IMR-90 (cell line): ENCODE data around the gene RAB36. TPM values are rescaled to one million over a fixed set of nuclear protein-coding genes. Genes with fewer than 3 reads are reported as not detected.

ENCODE experiments used
- ATAC-seq: fragments of 200-7000 bp; cut with Tn5 transposase; 2 replicates; pipeline ENCODE4 v1.9.1; 2020; ENCODE audit warnings: low read depth, mild to moderate bottlenecking, moderate library complexity
- BruUV-seq: library from RNA; stranded (reverse); fragments of 400-500 nt; replicated peaks from 2 replicates; lab custom pipeline; 2021; lab: Mats Ljungman, UMichigan
- CTCF ChIA-PET: fragments of 300-600 bp; formaldehyde crosslinking; extraction: SDS; loops from one replicate; lab custom pipeline; 2021; ENCODE audit warnings: antibody characterized with exemption; lab: Yijun Ruan, JAX
- POLR2A ChIA-PET: fragments of 300-600 bp; sonication (Branson Sonifier 250); formaldehyde crosslinking; loops from one replicate; lab custom pipeline; 2022; ENCODE audit warnings: antibody characterized with exemption; ENCODE audit not compliant: unreplicated experiment; lab: Charles Lee
- DNase-seq: peaks from one replicate; pipeline ENCODE4 v3.0.0; 2013
- H2AFZ ChIP-seq: replicated peaks from 2 replicates; pipeline ENCODE3; 2013; ENCODE audit warnings: low read length, mild to moderate bottlenecking; ENCODE audit not compliant: poor library complexity
- H2AK5ac ChIP-seq: 2 replicates; pipeline ENCODE4 v1.6.1; 2013; ENCODE audit warnings: low read depth, low read length, inconsistent platforms
- H2AK9ac ChIP-seq: replicated peaks from 2 replicates; pipeline ENCODE3; 2013; ENCODE audit warnings: mild to moderate bottlenecking, low read depth, low read length, moderate library complexity; ENCODE audit not compliant: poor library complexity
- H2BK120ac ChIP-seq: 2 replicates; pipeline ENCODE4 v1.6.1; 2013; ENCODE audit warnings: low read depth, low read length, inconsistent platforms
- H2BK15ac ChIP-seq: 3 replicates; pipeline ENCODE4 v1.6.1; 2013; ENCODE audit warnings: low read depth, low read length, inconsistent platforms
- H2BK20ac ChIP-seq: 2 replicates; pipeline ENCODE4 v1.6.1; 2013; ENCODE audit warnings: low read depth, mild to moderate bottlenecking, inconsistent platforms, low read length, moderate library complexity
- H2BK5ac ChIP-seq: 2 replicates; pipeline ENCODE4 v1.6.1; 2013; ENCODE audit warnings: mild to moderate bottlenecking, low read depth, low read length, inconsistent platforms; ENCODE audit not compliant: poor library complexity, severe bottlenecking
- H3K14ac ChIP-seq: replicated peaks from 2 replicates; pipeline ENCODE4 v1.6.1; 2013; ENCODE audit warnings: low read depth, low read length, inconsistent platforms
- H3K18ac ChIP-seq: 2 replicates; pipeline ENCODE4 v1.6.1; 2013; ENCODE audit warnings: low read depth, low read length, control low read depth
- H3K23ac ChIP-seq: 2 replicates; pipeline ENCODE4 v1.6.1; 2013; ENCODE audit warnings: low read depth, low read length, inconsistent platforms
- H3K27ac ChIP-seq: 2 replicates; pipeline ENCODE4 v1.5.1; 2013; ENCODE audit warnings: mild to moderate bottlenecking, control low read depth, low read length; ENCODE audit not compliant: insufficient read depth
- H3K27me3 ChIP-seq: 2 replicates; pipeline ENCODE4 v1.6.1; 2013; ENCODE audit warnings: low read length; ENCODE audit not compliant: control insufficient read depth, insufficient read depth
- H3K36me3 ChIP-seq: 2 replicates; pipeline ENCODE4 v1.6.1; 2013; ENCODE audit warnings: low read length, mixed read lengths; ENCODE audit not compliant: control insufficient read depth, insufficient read depth
- H3K4ac ChIP-seq: 2 replicates; pipeline ENCODE4 v1.6.1; 2013; ENCODE audit warnings: low read depth, low read length, inconsistent platforms
- H3K4me1 ChIP-seq: 2 replicates; pipeline ENCODE4 v1.6.1; 2013; ENCODE audit warnings: low read length, mixed read lengths; ENCODE audit not compliant: control insufficient read depth, insufficient read depth
- H3K4me2 ChIP-seq: 2 replicates; pipeline ENCODE4 v1.6.1; 2013; ENCODE audit warnings: low read depth, mild to moderate bottlenecking, control low read depth, low read length, moderate library complexity
- H3K4me3 ChIP-seq: 2 replicates; pipeline ENCODE4 v1.5.1; 2013; ENCODE audit warnings: low read depth, mild to moderate bottlenecking, control low read depth, low read length, moderate library complexity; ENCODE audit not compliant: insufficient read depth
- H3K56ac ChIP-seq: 2 replicates; pipeline ENCODE4 v1.6.1; 2013; ENCODE audit warnings: low read length, inconsistent platforms; ENCODE audit not compliant: insufficient read depth; ENCODE audit errors: extremely low read depth
- H3K79me1 ChIP-seq, 2 experiments: 2 replicates each; pipeline ENCODE4 v1.6.1; 2013; ENCODE audit warnings: low read length in 2 of 2, inconsistent platforms in 1 of 2, low read depth in 1 of 2
- H3K9ac ChIP-seq: 2 replicates; pipeline ENCODE4 v1.6.1; 2013; ENCODE audit warnings: low read depth, low read length, control low read depth
- H3K9me1 ChIP-seq: 2 replicates; pipeline ENCODE4 v1.6.1; 2013; ENCODE audit warnings: low read length, inconsistent platforms; ENCODE audit not compliant: insufficient read depth
- H3K9me3 ChIP-seq: 2 replicates; pipeline ENCODE4 v1.6.1; 2013; ENCODE audit warnings: low read length; ENCODE audit not compliant: control insufficient read depth, insufficient read depth
- H4K20me1 ChIP-seq: 2 replicates; pipeline ENCODE4 v1.6.1; 2013; ENCODE audit warnings: low read length, inconsistent platforms; ENCODE audit not compliant: insufficient read depth
- H4K5ac ChIP-seq: 2 replicates; pipeline ENCODE4 v1.6.1; 2013; ENCODE audit warnings: mild to moderate bottlenecking, low read depth, low read length, control low read depth
- H4K8ac ChIP-seq, 2 experiments: 2 replicates each; pipeline ENCODE4 v1.6.1; 2013; ENCODE audit warnings: low read depth in 2 of 2, low read length in 2 of 2, control low read depth in 1 of 2, inconsistent platforms in 1 of 2
- H4K91ac ChIP-seq: 2 replicates; pipeline ENCODE4 v1.6.1; 2013; ENCODE audit warnings: low read depth, low read length, inconsistent platforms; ENCODE audit not compliant: insufficient read depth
- BHLHE40 ChIP-seq: fragments of 150-350 bp; IDR thresholded peaks from 2 replicates; pipeline ENCODE4 v1.6.1; 2016; ENCODE audit warnings: mild to moderate bottlenecking, low read depth, low read length
- CEBPB ChIP-seq: IDR thresholded peaks from 2 replicates; pipeline ENCODE4 v1.6.1; 2012; ENCODE audit warnings: low read depth, low read length, improper control_type of control experiment
- CHD1 ChIP-seq: IDR thresholded peaks from 2 replicates; pipeline ENCODE4 v1.6.1; 2012; ENCODE audit warnings: low read depth, low read length, improper control_type of control experiment
- CTCF ChIP-seq: conservative IDR thresholded peaks from 2 replicates; pipeline ENCODE4 v1.5.1; 2012; ENCODE audit warnings: mild to moderate bottlenecking, low read depth, low read length, improper control_type of control experiment
- FOS ChIP-seq: fragments of 150-350 bp; IDR thresholded peaks from 2 replicates; pipeline ENCODE4 v1.6.1; 2016; ENCODE audit warnings: low read depth, low read length
- MAFK ChIP-seq: IDR thresholded peaks from 2 replicates; pipeline ENCODE4 v1.6.1; 2012; ENCODE audit warnings: low read depth, low read length, improper control_type of control experiment
- MAZ ChIP-seq: IDR thresholded peaks from 2 replicates; pipeline ENCODE4 v1.6.1; 2012; ENCODE audit warnings: low read depth, mild to moderate bottlenecking, low read length, improper control_type of control experiment, moderate library complexity, borderline replicate concordance
- MXI1 ChIP-seq: IDR thresholded peaks from 2 replicates; pipeline ENCODE4 v1.6.1; 2012; ENCODE audit warnings: low read depth, mild to moderate bottlenecking, low read length, moderate library complexity, borderline replicate concordance
- NFE2L2 ChIP-seq: fragments of 150-350 bp; IDR thresholded peaks from 2 replicates; pipeline ENCODE4 v1.6.1; 2016; ENCODE audit warnings: low read depth, mild to moderate bottlenecking, low read length
- POLR2A ChIP-seq: IDR thresholded peaks from 2 replicates; pipeline ENCODE4 v1.6.1; 2012; ENCODE audit warnings: mild to moderate bottlenecking, low read depth, low read length
- RAD21 ChIP-seq: IDR thresholded peaks from 2 replicates; pipeline ENCODE4 v1.6.1; 2012; ENCODE audit warnings: low read length, improper control_type of control experiment
- RCOR1 ChIP-seq: IDR thresholded peaks from 2 replicates; pipeline ENCODE4 v1.6.1; 2012; ENCODE audit warnings: mild to moderate bottlenecking, low read length, improper control_type of control experiment; ENCODE audit not compliant: insufficient replicate concordance
- RFX5 ChIP-seq: IDR thresholded peaks from 2 replicates; pipeline ENCODE4 v1.8.0; 2012; ENCODE audit warnings: low read depth, mild to moderate bottlenecking, low read length, moderate library complexity
- SMC3 ChIP-seq: fragments of 150-350 bp; IDR thresholded peaks from 2 replicates; pipeline ENCODE4 v1.6.1; 2016; ENCODE audit warnings: low read depth, mild to moderate bottlenecking, antibody characterized with exemption, low read length, moderate library complexity
- USF2 ChIP-seq: fragments of 150-350 bp; IDR thresholded peaks from 2 replicates; pipeline ENCODE4 v1.6.1; 2017; ENCODE audit warnings: mild to moderate bottlenecking, antibody characterized with exemption, low read length, low read depth
- WGBS, 2 experiments: methylation state at CpG; one replicate each; pipeline versions ENCODE4 v1.1.5 to v1.1.7; 2013; ENCODE audit warnings: missing lambda C conversion rate in 2 of 2; ENCODE audit not compliant: insufficient read length in 1 of 2; ENCODE audit errors: extremely low coverage in 2 of 2; 5-methylcytosine and 5-hydroxymethylcytosine counted together
- dilution Hi-C: fragments of 300-500 bp; cut with HindIII; formaldehyde crosslinking; loops from one replicate; pipeline ENCODE4 v1.14.3; 2018; ENCODE audit warnings: low sequenced_read_pairs; ENCODE audit not compliant: unreplicated experiment
- in situ Hi-C: fragments of 300-500 bp; cut with MboI; formaldehyde crosslinking; loops from 3 replicates; pipeline ENCODE4 v1.14.3; 2019; ENCODE audit warnings: low sequenced_read_pairs, inconsistent platforms, mixed read lengths
- intact Hi-C: fragments of 100-400 bp; cut with micrococcal nuclease; formaldehyde crosslinking; loops from 2 replicates; pipeline ENCODE4 v1.10.0; 2022
- polyA plus RNA-seq, 3 experiments: library from polyadenylated mRNA; depleted of rRNA; stranded (reverse); fragments of >200 nt; gene quantifications; 2 replicates each; pipeline ENCODE4 v1.2.3, GENCODE V29; 2012; ENCODE audit warnings: low replicate concordance in 1 of 3
- total RNA-seq: library from RNA; depleted of rRNA; stranded (reverse); fragments of >200 nt; gene quantifications from 2 replicates; pipeline ENCODE4 v1.2.3, GENCODE V29; 2012
- TF ChIP-seq, protein P1 (sequence below): fragments of 150-350 bp; IDR thresholded peaks from 2 replicates; pipeline ENCODE4 v1.6.1; 2016; ENCODE audit warnings: low read depth, mild to moderate bottlenecking, low read length, moderate library complexity, borderline replicate concordance

The RAB36 gene
- total and polyA plus RNA-seq, 2 of the 4 experiments (the other 2 are of a cell fraction) = 3.6 to 4.0 TPM

- Histone ChIP-seq H3K4ac (peak overlapping the region; percentile 26; the same call in 1 of the 2 replicates), H4K20me1 (peaks cover 45% of the 10 kb centered on the region), H2BK15ac (no peak overlapping the region), H4K8ac (no peak overlapping the region), H3K56ac (no peak overlapping the region), H3K23ac (no peak overlapping the region), H2BK120ac (no peak overlapping the region), H2AK5ac (no peak overlapping the region), H2AFZ (no peak overlapping the region), H3K9me3 (no peaks in the 10 kb centered on the region), H3K9ac (no peak overlapping the region), H3K4me2 (no peak overlapping the region), H2AK9ac (no peak overlapping the region), H4K5ac (no peak overlapping the region), H3K79me1 (peaks cover 18 to 73% of the 10 kb centered on the region in 2 experiments), H4K91ac (no peak overlapping the region), H3K27ac (no peak overlapping the region), H3K18ac (no peak overlapping the region), H2BK20ac (no peak overlapping the region), H3K27me3 (no peaks in the 10 kb centered on the region), H3K14ac (0 out of 2 replicates have a peak overlapping the region, but pooled peaks have one; percentile 21), H2BK5ac (no peak overlapping the region), H3K4me3 (no peak overlapping the region), H3K36me3 (peaks cover 4% of the 10 kb centered on the region), H3K4me1 (peaks cover 7% of the 10 kb centered on the region), H3K9me1 (peaks cover 21% of the 10 kb centered on the region)
- TF ChIP-seq NFE2L2 (no peak), USF2 (no peak), RAD21 (no peak), MAFK (no peak), BHLHE40 (no peak), POLR2A (no peak), SMC3 (no peak), RFX5 (no peak), MAZ (no peak), CTCF (no peak), MXI1 (no peak), RCOR1 (no peak), CEBPB (no peak), FOS (no peak), CHD1 (no peak)
- TF ChIP-seq, protein P1, sequence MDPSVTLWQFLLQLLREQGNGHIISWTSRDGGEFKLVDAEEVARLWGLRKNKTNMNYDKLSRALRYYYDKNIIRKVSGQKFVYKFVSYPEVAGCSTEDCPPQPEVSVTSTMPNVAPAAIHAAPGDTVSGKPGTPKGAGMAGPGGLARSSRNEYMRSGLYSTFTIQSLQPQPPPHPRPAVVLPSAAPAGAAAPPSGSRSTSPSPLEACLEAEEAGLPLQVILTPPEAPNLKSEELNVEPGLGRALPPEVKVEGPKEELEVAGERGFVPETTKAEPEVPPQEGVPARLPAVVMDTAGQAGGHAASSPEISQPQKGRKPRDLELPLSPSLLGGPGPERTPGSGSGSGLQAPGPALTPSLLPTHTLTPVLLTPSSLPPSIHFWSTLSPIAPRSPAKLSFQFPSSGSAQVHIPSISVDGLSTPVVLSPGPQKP = no peak
- CTCF ChIA-PET = no interaction called here
- in situ Hi-C loops = no loop called here
- intact Hi-C loops = no loop called here
- ATAC-seq (peak; percentile 68), DNase-seq (peak; percentile 73)
- BruUV-seq = no TSS peak
- dilution Hi-C loops = no loop called here
- POLR2A ChIA-PET = interaction anchor here (0.6 kb wide), 1 partner anchor 10 kb away, joined by 3 read pairs; no protein-coding TSS in a partner anchor
- WGBS, 2 experiments = no CpG with 5 or more reads among the region's 8 CpGs
These were observed 53.9 kb downstream of the RAB36 start for GRCh38 chr22:23199159-23199558.
